ENCODE results near the gene NHLRC3. TPM values are rescaled to one million over a fixed set of nuclear protein-coding genes. Genes with fewer than 3 reads are reported as not detected.

NHLRC3 gene
- total RNA-seq, 2 experiments from 2014 or later, result 21.3 to 25.5 TPM

GRCh38 chr13:39023761-39024160, 14.5 kb upstream of the NHLRC3 start:
- ATAC-seq, result no peak
- Mint-ChIP-seq H3K27me3 (ENCODE audit: low read depth) (no peaks in the 10 kb centered on the region), H3K4me1 (ENCODE audit: low read depth) (peaks cover 2% of the 10 kb centered on the region), H3K4me3 (no peak overlapping the region), H3K9me3 (ENCODE audit: insufficient read depth) (no peaks in the 10 kb centered on the region), H3K27ac (no peak overlapping the region), H3K36me3 (ENCODE audit: low read depth) (peaks cover 53% of the 10 kb centered on the region)
- DNase-seq, result no peak
- ChIA-PET CTCF (no interaction called here), POLR2A (no interaction called here)

- Mint-ChIP-seq H3K4me1 (ENCODE audit: low read depth) (no peaks in the 10 kb centered on the region), H3K4me3 (no peak overlapping the region), H3K36me3 (ENCODE audit: low read depth) (peaks cover 50% of the 10 kb centered on the region), H3K27me3 (ENCODE audit: low read depth) (no peaks in the 10 kb centered on the region), H3K9me3 (ENCODE audit: insufficient read depth) (no peaks in the 10 kb centered on the region), H3K27ac (no peak overlapping the region)
- no peak for DNase-seq
- POLR2A ChIA-PET, result no interaction called here
- ATAC-seq, result no peak
- CTCF ChIA-PET, result interaction anchor here (2.1 kb wide), 1 partner anchor 9 kb away, joined by 5 read pairs; no protein-coding TSS in a partner anchor
Observed at GRCh38 chr13:39025433-39025839, 12.8 kb upstream of the NHLRC3 start.

GRCh38 chr13:39032150-39032549, 6.1 kb upstream of the NHLRC3 start:
- Mint-ChIP-seq H3K4me3 (no peak overlapping the region), H3K9me3 (ENCODE audit: insufficient read depth) (no peaks in the 10 kb centered on the region), H3K27me3 (ENCODE audit: low read depth) (no peaks in the 10 kb centered on the region), H3K4me1 (ENCODE audit: low read depth) (peaks cover 31% of the 10 kb centered on the region), H3K27ac (no peak overlapping the region), H3K36me3 (ENCODE audit: low read depth) (peaks cover 28% of the 10 kb centered on the region)
- ATAC-seq, result no peak
- ChIA-PET POLR2A (no interaction called here), CTCF (interaction anchor here (3.6 kb wide), 1 partner anchor 14 kb away, joined by 21 read pairs; no protein-coding TSS in a partner anchor)
- DNase-seq, result no peak

GRCh38 chr13:39034085-39034484, 4.2 kb upstream of the NHLRC3 start:
- no peak for DNase-seq
- ChIA-PET CTCF (interaction anchor here (1.1 to 3.6 kb wide), 2 partner anchors 16 to 19 kb away, joined by 3 to 21 read pairs; no protein-coding TSS in a partner anchor), POLR2A (no interaction called here)
- Mint-ChIP-seq H3K36me3 (ENCODE audit: low read depth) (peaks cover 22% of the 10 kb centered on the region), H3K4me3 (no peak overlapping the region), H3K27me3 (ENCODE audit: low read depth) (no peaks in the 10 kb centered on the region), H3K27ac (no peak overlapping the region), H3K4me1 (ENCODE audit: low read depth) (peaks cover 31% of the 10 kb centered on the region), H3K9me3 (ENCODE audit: insufficient read depth) (no peaks in the 10 kb centered on the region)
- ATAC-seq, result no peak

GRCh38 chr13:39035204-39035603, 3.1 kb upstream of the NHLRC3 start:
- Mint-ChIP-seq H3K36me3 (ENCODE audit: low read depth) (peaks cover 22% of the 10 kb centered on the region), H3K4me1 (ENCODE audit: low read depth) (peaks cover 41% of the 10 kb centered on the region), H3K4me3 (peak overlapping the region; percentile 90), H3K27ac (peak overlapping the region; percentile 54), H3K27me3 (ENCODE audit: low read depth) (no peaks in the 10 kb centered on the region), H3K9me3 (ENCODE audit: insufficient read depth) (no peaks in the 10 kb centered on the region)
- POLR2A ChIA-PET, result no interaction called here
- no peak for DNase-seq
- ATAC-seq, result no peak
- CTCF ChIA-PET, result no interaction called here

GRCh38 chr13:39035799-39036198, 2.5 kb upstream of the NHLRC3 start:
- peak overlapping the region; percentile 54 for H3K27ac Mint-ChIP-seq
- POLR2A ChIA-PET, result no interaction called here
- CTCF ChIA-PET, result interaction anchor here (2.2 kb wide), 1 partner anchor 9 kb away, joined by 9 read pairs; no protein-coding TSS in a partner anchor
- H3K36me3 Mint-ChIP-seq (ENCODE audit: low read depth), result peaks cover 28% of the 10 kb centered on the region
- H3K4me3 Mint-ChIP-seq, result peak overlapping the region; percentile 90
- DNase-seq (no peak), ATAC-seq (no peak)
- no peaks in the 10 kb centered on the region for H3K27me3 Mint-ChIP-seq (ENCODE audit: low read depth)
- H3K9me3 Mint-ChIP-seq (ENCODE audit: insufficient read depth), result no peaks in the 10 kb centered on the region
- peaks cover 47% of the 10 kb centered on the region for H3K4me1 Mint-ChIP-seq (ENCODE audit: low read depth)

GRCh38 chr13:39036212-39036611, 2.0 kb upstream of the NHLRC3 start:
- peaks cover 50% of the 10 kb centered on the region for H3K4me1 Mint-ChIP-seq (ENCODE audit: low read depth)
- CTCF ChIA-PET, result interaction anchor here (2.2 kb wide), 1 partner anchor 9 kb away, joined by 9 read pairs; no protein-coding TSS in a partner anchor
- POLR2A ChIA-PET, result interaction anchor here (2.3 kb wide), 1 partner anchor 687 kb away, joined by 6 read pairs; the partner anchor contains the start of gene UFM1
- peaks cover 30% of the 10 kb centered on the region for H3K36me3 Mint-ChIP-seq (ENCODE audit: low read depth)
- H3K27me3 Mint-ChIP-seq (ENCODE audit: low read depth), result no peaks in the 10 kb centered on the region
- ATAC-seq (no peak), DNase-seq (peak; percentile 48)
- H3K4me3 Mint-ChIP-seq, result peak overlapping the region; percentile 90
- no peaks in the 10 kb centered on the region for H3K9me3 Mint-ChIP-seq (ENCODE audit: insufficient read depth)
- H3K27ac Mint-ChIP-seq, result peak overlapping the region; percentile 90

GRCh38 chr13:39037410-39037879, 811 bp upstream of the NHLRC3 start:
- ChIA-PET CTCF (interaction anchor here (1.0 to 2.2 kb wide), 4 partner anchors 10 to 579 kb away, joined by 3 to 9 read pairs (median 5); no protein-coding TSS in a partner anchor), POLR2A (interaction anchor here (1.1 to 2.3 kb wide), 5 partner anchors 10 to 688 kb away, joined by 3 to 6 read pairs (median 4); partner anchors contain the start of gene UFM1)
- H3K4me1 Mint-ChIP-seq (ENCODE audit: low read depth), result peaks cover 49% of the 10 kb centered on the region

GRCh38 chr13:39038569-39039030, 344 bp downstream of the NHLRC3 start:
- no peaks in the 10 kb centered on the region for H3K9me3 Mint-ChIP-seq (ENCODE audit: insufficient read depth)
- ChIA-PET CTCF (interaction anchor here (1.0 to 1.9 kb wide), 3 partner anchors 10 to 574 kb away, joined by 3 to 6 read pairs (median 3); no protein-coding TSS in a partner anchor), POLR2A (interaction anchor here (0.7 to 2.3 kb wide), 4 partner anchors 12 to 689 kb away, joined by 3 to 6 read pairs (median 3); partner anchors contain the start of gene UFM1)
- peaks cover 31% of the 10 kb centered on the region for H3K36me3 Mint-ChIP-seq (ENCODE audit: low read depth)
- H3K4me3 Mint-ChIP-seq, result peak overlapping the region; percentile 90
- H3K27ac Mint-ChIP-seq, result peak overlapping the region; percentile 96
- DNase-seq (peak; percentile 76), ATAC-seq (peak; percentile 45)
- H3K27me3 Mint-ChIP-seq (ENCODE audit: low read depth), result no peaks in the 10 kb centered on the region
- peaks cover 55% of the 10 kb centered on the region for H3K4me1 Mint-ChIP-seq (ENCODE audit: low read depth)

More at GRCh38 chr13:39037410-39037879, 811 bp upstream of the NHLRC3 start:
- Mint-ChIP-seq H3K4me3 (peak overlapping the region; percentile 90), H3K36me3 (ENCODE audit: low read depth) (peaks cover 25% of the 10 kb centered on the region), H3K9me3 (ENCODE audit: insufficient read depth) (no peaks in the 10 kb centered on the region), H3K27me3 (ENCODE audit: low read depth) (no peaks in the 10 kb centered on the region), H3K27ac (peak overlapping the region; percentile 96)
- DNase-seq (no peak), ATAC-seq (peak; percentile 44)

GRCh38 chr13:39039041-39039440, 785 bp downstream of the NHLRC3 start:
- ATAC-seq (no peak), DNase-seq (no peak)
- no peaks in the 10 kb centered on the region for H3K9me3 Mint-ChIP-seq (ENCODE audit: insufficient read depth)
- H3K36me3 Mint-ChIP-seq (ENCODE audit: low read depth), result peaks cover 32% of the 10 kb centered on the region
- peaks cover 51% of the 10 kb centered on the region for H3K4me1 Mint-ChIP-seq (ENCODE audit: low read depth)
- no peaks in the 10 kb centered on the region for H3K27me3 Mint-ChIP-seq (ENCODE audit: low read depth)
- peak overlapping the region; percentile 90 for H3K4me3 Mint-ChIP-seq
- POLR2A ChIA-PET, result interaction anchor here (0.7 to 1.5 kb wide), 3 partner anchors 13 to 967 kb away, joined by 3 read pairs; no protein-coding TSS in a partner anchor
- CTCF ChIA-PET, result interaction anchor here (1.0 to 1.1 kb wide), 2 partner anchors 9 to 23 kb away, joined by 3 read pairs; no protein-coding TSS in a partner anchor
- peak overlapping the region; percentile 96 for H3K27ac Mint-ChIP-seq

GRCh38 chr13:39040206-39040605, 1.9 kb downstream of the NHLRC3 start:
- no peak for DNase-seq
- no peak overlapping the region for H3K27ac Mint-ChIP-seq
- ChIA-PET POLR2A (no interaction called here), CTCF (no interaction called here)
- H3K4me1 Mint-ChIP-seq (ENCODE audit: low read depth), result peaks cover 40% of the 10 kb centered on the region
- H3K27me3 Mint-ChIP-seq (ENCODE audit: low read depth), result no peaks in the 10 kb centered on the region
- H3K36me3 Mint-ChIP-seq (ENCODE audit: low read depth), result peaks cover 42% of the 10 kb centered on the region
- no peak for ATAC-seq
- peak overlapping the region; percentile 38 for H3K4me3 Mint-ChIP-seq
- no peaks in the 10 kb centered on the region for H3K9me3 Mint-ChIP-seq (ENCODE audit: insufficient read depth)

- Mint-ChIP-seq H3K4me1 (ENCODE audit: low read depth) (peaks cover 29% of the 10 kb centered on the region), H3K36me3 (ENCODE audit: low read depth) (peaks cover 48% of the 10 kb centered on the region), H3K4me3 (no peak overlapping the region), H3K27ac (no peak overlapping the region), H3K9me3 (ENCODE audit: insufficient read depth) (no peaks in the 10 kb centered on the region), H3K27me3 (ENCODE audit: low read depth) (no peaks in the 10 kb centered on the region)
- ATAC-seq, result no peak
- ChIA-PET CTCF (no interaction called here), POLR2A (no interaction called here)
- no peak for DNase-seq
Observed at GRCh38 chr13:39044536-39044935, 6.3 kb downstream of the NHLRC3 start.

Data from activated CD8-positive, alpha-beta T cell treated with anti-CD3 and anti-CD28 coated beads, Interleukin-2, amount 10 ng/mL, durations not matched to agents 7 days and 5 days (primary cell).